HepG2 (cell line): ENCODE data around the gene DLG2. TPM values are rescaled to one million over a fixed set of nuclear protein-coding genes. Genes with fewer than 3 reads are reported as not detected.

Experiments
- AHR ChIP-seq: IDR thresholded peaks from 2 replicates; pipeline ENCODE4 v1.6.1; 2018; ENCODE audit warnings: missing genetic modification reagents, missing compliant biosample characterization
- ARNTL ChIP-seq: sonication (generic); formaldehyde crosslinking; IDR thresholded peaks from 2 replicates; pipeline ENCODE4 v1.4.0; 2020; ENCODE audit warnings: mild to moderate bottlenecking, missing genetic modification reagents
- DPF2 ChIP-seq: sonication (generic); formaldehyde crosslinking; IDR thresholded peaks from 2 replicates; pipeline ENCODE4 v1.4.0; 2020; ENCODE audit warnings: mild to moderate bottlenecking, low read depth, missing genetic modification reagents, borderline replicate concordance
- ELF3 ChIP-seq: IDR thresholded peaks from 2 replicates; pipeline ENCODE4 v1.6.1; 2016; ENCODE audit warnings: missing genetic modification reagents, missing compliant biosample characterization
- ESRRA ChIP-seq: sonication (generic); formaldehyde crosslinking; IDR thresholded peaks from 2 replicates; pipeline ENCODE4 v1.5.1; 2020; ENCODE audit warnings: mild to moderate bottlenecking, low read depth, missing genetic modification reagents
- NRL ChIP-seq: sonication (generic); formaldehyde crosslinking; IDR thresholded peaks from 2 replicates; pipeline ENCODE4 v1.5.0; 2020; ENCODE audit warnings: missing genetic modification reagents, mild to moderate bottlenecking, moderate library complexity, borderline replicate concordance
- PAXIP1 ChIP-seq: sonication (generic); formaldehyde crosslinking; conservative IDR thresholded peaks from 2 replicates; pipeline ENCODE4 v1.4.0; 2020; ENCODE audit warnings: mild to moderate bottlenecking, missing genetic modification reagents, moderate library complexity
- SIN3A ChIP-seq: IDR thresholded peaks from 2 replicates; pipeline ENCODE4 v1.6.1; 2011; ENCODE audit warnings: low read depth, mild to moderate bottlenecking, control low read depth, low read length, borderline replicate concordance
- SMARCE1 ChIP-seq: fragments of 450-650 bp; IDR thresholded peaks from 2 replicates; pipeline ENCODE4 v1.6.1; 2017; ENCODE audit warnings: borderline replicate concordance
- TOE1 ChIP-seq: sonication (generic); formaldehyde crosslinking; IDR thresholded peaks from 2 replicates; pipeline ENCODE4 v1.4.0; 2020; ENCODE audit warnings: mild to moderate bottlenecking, missing genetic modification reagents
- ZMYM4 ChIP-seq: sonication (generic); formaldehyde crosslinking; IDR thresholded peaks from 2 replicates; pipeline ENCODE4 v1.8.1; 2023; ENCODE audit warnings: mild to moderate bottlenecking, missing genetic modification reagents
- ZNF331 ChIP-seq: sonication (generic); formaldehyde crosslinking; IDR thresholded peaks from 2 replicates; pipeline ENCODE4 v1.4.0; 2020; ENCODE audit warnings: missing genetic modification reagents
- ZNF407 ChIP-seq: sonication (generic); formaldehyde crosslinking; IDR thresholded peaks from one replicate; pipeline ENCODE4 v1.5.1; 2020; ENCODE audit warnings: mild to moderate bottlenecking, missing genetic modification reagents; ENCODE audit errors: not compliant biosample characterization
- ZNF615 ChIP-seq: sonication (generic); formaldehyde crosslinking; IDR thresholded peaks from 2 replicates; pipeline ENCODE4 v1.5.0; 2020; ENCODE audit warnings: mild to moderate bottlenecking, missing genetic modification reagents, borderline replicate concordance
- ZNF619 ChIP-seq: sonication (generic); formaldehyde crosslinking; IDR thresholded peaks from 2 replicates; pipeline ENCODE4 v1.4.0; 2020; ENCODE audit warnings: mild to moderate bottlenecking, missing genetic modification reagents
- ZNF652 ChIP-seq: IDR thresholded peaks from 2 replicates; pipeline ENCODE4 v1.6.1; 2016; ENCODE audit warnings: low read depth, borderline replicate concordance
- polyA plus RNA-seq, 8 experiments: library from polyadenylated mRNA; depleted of rRNA in 3 of 8; stranded (reverse) in 7 of 8; unstranded in 1 of 8; fragments of >200 nt; fragmentation: Illumina TruSeq in 4 of 8; extraction: Trizol in 4 of 8; gene quantifications; 2 replicates each; pipeline versions ENCODE4 v1.2.1 to v1.2.3, GENCODE V29; 2011 to 2016; ENCODE audit warnings: low read depth in 4 of 8, missing spikeins in 1 of 8, mixed read lengths in 1 of 8; ENCODE audit not compliant: insufficient read depth in 1 of 8
- total RNA-seq, 5 experiments: library from RNA; depleted of rRNA; stranded (reverse); fragments of >200 nt; fragmentation: Illumina TruSeq; extraction: Trizol; gene quantifications; 2 replicates each; pipeline ENCODE4 v1.2.3, GENCODE V29; 2016; ENCODE audit warnings: low read depth in 1 of 5

The DLG2 gene
- total and polyA plus RNA-seq, 2 of the 13 experiments (the other 11 are each of a cell fraction or from before 2014, with no cell fraction given) = 0.46 to 1.0 TPM

- TF ChIP-seq ZNF407 = no peak
- no peak for TF ChIP-seq PAXIP1 (CRISPR knock-in tag)
- TF ChIP-seq ELF3 (CRISPR knock-in tag) = no peak
- TF ChIP-seq ARNTL (CRISPR knock-in tag) = no peak
- no peak for TF ChIP-seq TOE1 (CRISPR knock-in tag)
- no peak for TF ChIP-seq ZNF619
- no peak for TF ChIP-seq SMARCE1
- TF ChIP-seq ZNF615 (CRISPR knock-in tag) = no peak
- TF ChIP-seq SIN3A = no peak
- no peak for TF ChIP-seq ZNF331 (CRISPR knock-in tag)
- TF ChIP-seq NRL (CRISPR knock-in tag) = no peak
- TF ChIP-seq AHR (CRISPR knock-in tag) = no peak
- no peak for TF ChIP-seq ZMYM4 (CRISPR knock-in tag)
- TF ChIP-seq DPF2 (CRISPR knock-in tag) = no peak
- no peak for TF ChIP-seq ZNF652 (CRISPR knock-in tag)
- TF ChIP-seq ESRRA = no peak
These were observed 665.1 kb downstream of the DLG2 start (continued) for GRCh38 chr11:84962018-84962417.
